Activated CD4-positive, CD25-positive, alpha-beta regulatory T cell treated with anti-CD3 and anti-CD28 coated beads, Interleukin-2, amount 50 U/mL, for 24 hours (primary cell): ENCODE measurements around the gene EIF1.
"Not testable (repeated sequence)": the region's sequence is repeated elsewhere in the genome, so short reads cannot be mapped to it uniquely, and the experiment has no call there.

Experiments
- ATAC-seq, 2 donors: fragments of 150-1000 bp; cut with Tn5 transposase; one replicate each; pipeline ENCODE4 v1.10.0; 2021; ENCODE audit warnings: mild to moderate bottlenecking in 1 of 2, moderate library complexity in 1 of 2

The EIF1 gene

GRCh38 chr17:41679740-41680425, 8.8 kb upstream of the EIF1 start:
- no peak for ATAC-seq

GRCh38 chr17:41680426-41681040, 8.2 kb upstream of the EIF1 start:
- no peak for ATAC-seq

GRCh38 chr17:41681776-41682175, 6.9 kb upstream of the EIF1 start:
- ATAC-seq = no peak

- no peak for ATAC-seq
Observed at GRCh38 chr17:41682631-41683030, 6.1 kb upstream of the EIF1 start.

- ATAC-seq = no peak
Observed at GRCh38 chr17:41683441-41684007, 5.2 kb upstream of the EIF1 start.

- ATAC-seq = no peak
Observed at GRCh38 chr17:41684035-41684434, 4.7 kb upstream of the EIF1 start.

GRCh38 chr17:41685753-41686152, 2.9 kb upstream of the EIF1 start:
- ATAC-seq = not testable (repeated sequence)

GRCh38 chr17:41686281-41686680, 2.4 kb upstream of the EIF1 start:
- no peak for ATAC-seq

GRCh38 chr17:41687828-41688640, 651 bp upstream of the EIF1 start:
- ATAC-seq = peak; percentile 4 to 11

- no peak for ATAC-seq
Observed at GRCh38 chr17:41689497-41690299, 1.0 kb downstream of the EIF1 start.

- ATAC-seq = no peak
Observed at GRCh38 chr17:41690497-41690896, 1.8 kb downstream of the EIF1 start.

- ATAC-seq = no peak
Observed at GRCh38 chr17:41691031-41691777, 2.5 kb downstream of the EIF1 start.

GRCh38 chr17:41692722-41693521, 4.2 kb downstream of the EIF1 start:
- ATAC-seq = no peak

- no peak for ATAC-seq
Observed at GRCh38 chr17:41695134-41695661, 6.5 kb downstream of the EIF1 start.

- ATAC-seq = peak; percentile 40 to 53
Observed at GRCh38 chr17:41695954-41696757, 7.5 kb downstream of the EIF1 start.

GRCh38 chr17:41697122-41697962, 8.7 kb downstream of the EIF1 start:
- ATAC-seq = no peak

- not testable (repeated sequence) for ATAC-seq
Observed at GRCh38 chr17:41700843-41701242, 12.2 kb downstream of the EIF1 start.

GRCh38 chr17:41702712-41703111, 14.0 kb downstream of the EIF1 start:
- no peak for ATAC-seq
